RWPE2 (cell line): ENCODE results near the gene TMEM163.

Experiments used
- ATAC-seq: fragments of 200-7000 bp; cut with Tn5 transposase; 3 replicates; pipeline ENCODE4 v1.9.1; 2021; ENCODE audit warnings: low read depth
- DNase-seq: peaks from one replicate; pipeline ENCODE4 v3.0.0-alpha.2; 2020; ENCODE audit warnings: low spot score
- H3K27ac ChIP-seq: fragments of 450-650 bp; 2 replicates; pipeline ENCODE4 v1.5.1; 2017; ENCODE audit warnings: mild to moderate bottlenecking; ENCODE audit not compliant: poor library complexity, severe bottlenecking
- H3K27me3 ChIP-seq: fragments of 250-450 bp; sonication (Bioruptor Pico); 2 replicates; pipeline ENCODE4 v1.5.1; 2021; ENCODE audit warnings: mild to moderate bottlenecking, moderate library complexity; ENCODE audit not compliant: insufficient read depth, poor library complexity, severe bottlenecking
- H3K36me3 ChIP-seq: fragments of 250-450 bp; sonication (Bioruptor Pico); 2 replicates; pipeline ENCODE4 v1.5.1; 2020; ENCODE audit warnings: low read depth, mild to moderate bottlenecking, moderate library complexity
- H3K4me1 ChIP-seq: fragments of 250-450 bp; sonication (Bioruptor Pico); 2 replicates; pipeline ENCODE4 v1.5.1; 2021; ENCODE audit warnings: mild to moderate bottlenecking, moderate library complexity; ENCODE audit not compliant: insufficient read depth, poor library complexity, severe bottlenecking
- H3K4me3 ChIP-seq: fragments of 250-450 bp; sonication (Bioruptor Pico); 2 replicates; pipeline ENCODE4 v1.5.1; 2021; ENCODE audit warnings: mild to moderate bottlenecking, moderate library complexity; ENCODE audit not compliant: severe bottlenecking
- H3K9me3 ChIP-seq: fragments of 250-450 bp; sonication (Bioruptor Pico); 2 replicates; pipeline ENCODE4 v1.5.1; 2021; ENCODE audit warnings: mild to moderate bottlenecking, moderate library complexity; ENCODE audit not compliant: severe bottlenecking
- TF ChIP-seq, protein P1 (sequence below): fragments of 450-650 bp; IDR thresholded peaks from one replicate; pipeline ENCODE4 v1.5.1; 2017; ENCODE audit warnings: mild to moderate bottlenecking, moderate library complexity; ENCODE audit not compliant: poor library complexity, severe bottlenecking

Gene TMEM163

DNA sequence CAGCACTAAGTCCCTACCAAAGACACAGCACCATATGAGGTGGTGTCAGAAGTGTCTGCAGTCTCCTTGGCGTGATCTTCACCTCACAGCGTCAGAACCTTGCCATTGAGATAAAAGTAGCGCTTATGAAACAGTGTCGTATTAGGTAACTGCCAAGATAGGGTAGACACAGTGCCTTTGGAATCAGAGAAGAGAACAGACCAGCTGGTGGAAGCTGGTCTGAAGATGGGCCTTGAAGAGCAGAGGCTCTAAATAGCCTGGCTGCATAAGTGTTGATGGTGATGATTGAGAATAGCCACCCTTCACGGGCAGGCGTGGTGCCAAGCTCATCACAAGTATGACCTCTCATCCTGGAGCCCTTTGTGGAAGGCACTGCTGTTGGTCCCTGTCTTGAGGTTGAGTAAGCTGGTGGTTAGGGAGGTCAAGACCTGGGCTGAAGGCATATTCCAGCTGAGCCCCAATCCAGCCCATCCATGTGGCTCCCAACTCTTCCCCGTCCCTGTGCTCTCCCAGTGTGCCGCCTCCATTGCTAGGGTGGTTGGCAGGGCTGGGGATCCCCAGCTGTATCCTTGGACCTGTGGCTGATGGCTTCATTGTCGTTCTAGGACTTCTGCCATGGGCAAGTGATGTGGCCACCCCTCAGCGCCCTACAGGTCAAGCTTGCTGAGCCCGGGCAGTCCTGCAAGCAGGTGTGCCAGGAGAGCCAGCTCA, 277.5 kb downstream of the TMEM163 start:
- H3K27me3 ChIP-seq: no peaks in the 10 kb centered on the region
- TF ChIP-seq, protein P1, sequence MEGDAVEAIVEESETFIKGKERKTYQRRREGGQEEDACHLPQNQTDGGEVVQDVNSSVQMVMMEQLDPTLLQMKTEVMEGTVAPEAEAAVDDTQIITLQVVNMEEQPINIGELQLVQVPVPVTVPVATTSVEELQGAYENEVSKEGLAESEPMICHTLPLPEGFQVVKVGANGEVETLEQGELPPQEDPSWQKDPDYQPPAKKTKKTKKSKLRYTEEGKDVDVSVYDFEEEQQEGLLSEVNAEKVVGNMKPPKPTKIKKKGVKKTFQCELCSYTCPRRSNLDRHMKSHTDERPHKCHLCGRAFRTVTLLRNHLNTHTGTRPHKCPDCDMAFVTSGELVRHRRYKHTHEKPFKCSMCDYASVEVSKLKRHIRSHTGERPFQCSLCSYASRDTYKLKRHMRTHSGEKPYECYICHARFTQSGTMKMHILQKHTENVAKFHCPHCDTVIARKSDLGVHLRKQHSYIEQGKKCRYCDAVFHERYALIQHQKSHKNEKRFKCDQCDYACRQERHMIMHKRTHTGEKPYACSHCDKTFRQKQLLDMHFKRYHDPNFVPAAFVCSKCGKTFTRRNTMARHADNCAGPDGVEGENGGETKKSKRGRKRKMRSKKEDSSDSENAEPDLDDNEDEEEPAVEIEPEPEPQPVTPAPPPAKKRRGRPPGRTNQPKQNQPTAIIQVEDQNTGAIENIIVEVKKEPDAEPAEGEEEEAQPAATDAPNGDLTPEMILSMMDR: no peak
- DNase-seq: no peak
- no peak overlapping the region for H3K4me3 ChIP-seq
- H3K9me3 ChIP-seq: no peaks in the 10 kb centered on the region
- no peaks in the 10 kb centered on the region for H3K36me3 ChIP-seq
- H3K4me1 ChIP-seq: peaks cover 9% of the 10 kb centered on the region
- H3K27ac ChIP-seq: no peak overlapping the region
- no peak for ATAC-seq

DNA sequence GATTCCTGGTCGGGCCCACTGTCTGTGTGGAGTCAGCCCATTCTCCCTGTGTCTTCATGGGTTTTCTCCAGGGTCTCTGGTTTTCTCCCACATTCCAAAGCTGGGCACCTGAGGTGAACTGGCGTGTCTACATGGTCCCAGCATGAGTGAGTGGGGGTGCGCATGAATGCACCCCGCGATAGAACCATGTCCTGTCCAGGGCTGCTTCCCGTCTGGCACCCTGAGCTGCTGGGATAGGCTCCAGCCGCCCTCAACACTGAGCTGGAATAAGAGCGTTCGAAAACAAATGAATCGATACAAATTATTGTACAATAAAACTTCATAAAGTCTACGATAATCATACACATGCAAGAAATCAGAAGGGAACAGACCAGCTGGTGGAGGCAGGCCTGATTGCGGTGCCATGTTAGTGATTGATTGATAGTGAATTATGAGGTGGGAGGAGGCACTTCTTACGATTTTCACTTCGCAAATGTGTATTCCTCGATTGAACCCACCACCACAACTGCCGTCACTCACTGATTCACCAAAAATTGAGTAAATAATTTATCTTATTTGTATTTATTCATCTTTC, 278.4 kb downstream of the TMEM163 start:
- no peak for ATAC-seq
- TF ChIP-seq, protein P1: no peak
- H3K36me3 ChIP-seq: no peaks in the 10 kb centered on the region
- H3K27me3 ChIP-seq: no peaks in the 10 kb centered on the region
- H3K4me1 ChIP-seq: peaks cover under 1% of the 10 kb centered on the region
- no peak for DNase-seq
- H3K9me3 ChIP-seq: no peaks in the 10 kb centered on the region
- H3K4me3 ChIP-seq: no peak overlapping the region
- no peak overlapping the region for H3K27ac ChIP-seq

DNA sequence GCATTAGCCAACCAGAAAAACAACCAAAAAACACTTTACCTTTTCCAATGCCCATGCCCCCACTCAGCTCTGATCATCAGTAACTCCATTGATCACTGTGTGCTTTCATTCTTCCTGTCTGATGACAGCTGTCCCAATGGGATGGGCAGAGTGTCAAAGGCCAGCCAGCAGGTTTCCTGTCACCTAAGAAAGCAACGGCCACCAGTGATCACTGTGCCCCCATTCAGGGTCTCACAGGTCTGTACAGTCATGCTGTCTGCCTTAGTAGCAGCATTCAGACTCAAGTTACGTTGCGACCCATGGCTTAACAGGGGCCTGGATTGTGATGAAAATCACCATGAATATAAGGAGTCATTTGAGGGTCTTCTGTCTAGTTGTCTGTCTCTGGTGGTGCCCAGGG, 280.4 kb downstream of the TMEM163 start:
- Histone ChIP-seq H3K36me3 (no peaks in the 10 kb centered on the region), H3K4me3 (no peak overlapping the region), H3K9me3 (no peaks in the 10 kb centered on the region), H3K27ac (no peak overlapping the region), H3K4me1 (no peaks in the 10 kb centered on the region), H3K27me3 (no peaks in the 10 kb centered on the region)
- DNase-seq: no peak
- ATAC-seq: no peak
- TF ChIP-seq, protein P1: no peak

DNA sequence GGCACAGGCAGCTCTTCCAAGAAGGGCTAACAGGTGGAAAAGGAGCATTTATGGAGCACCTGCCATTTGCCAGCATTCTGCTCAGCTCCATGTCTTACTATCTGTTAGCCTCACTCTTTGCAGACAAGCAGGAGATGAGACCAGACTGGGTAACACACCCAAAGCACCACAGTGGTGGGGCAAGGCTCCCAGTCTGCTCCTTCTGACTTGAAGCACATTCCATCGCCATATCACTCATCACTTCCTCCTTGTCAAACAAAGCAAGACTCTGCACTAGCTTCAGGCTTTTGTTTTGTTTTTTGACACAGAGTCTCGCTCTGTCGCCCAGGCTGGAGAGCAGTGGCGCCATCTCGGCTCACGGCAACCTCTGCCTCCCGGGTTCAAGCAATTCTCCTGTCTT, 282.1 kb downstream of the TMEM163 start:
- H3K4me1 ChIP-seq: peaks cover 11% of the 10 kb centered on the region
- no peak overlapping the region for H3K27ac ChIP-seq
- no peaks in the 10 kb centered on the region for H3K36me3 ChIP-seq
- H3K27me3 ChIP-seq: no peaks in the 10 kb centered on the region
- TF ChIP-seq, protein P1: no peak
- H3K9me3 ChIP-seq: no peaks in the 10 kb centered on the region
- ATAC-seq (no peak), DNase-seq (no peak)
- no peak overlapping the region for H3K4me3 ChIP-seq

DNA sequence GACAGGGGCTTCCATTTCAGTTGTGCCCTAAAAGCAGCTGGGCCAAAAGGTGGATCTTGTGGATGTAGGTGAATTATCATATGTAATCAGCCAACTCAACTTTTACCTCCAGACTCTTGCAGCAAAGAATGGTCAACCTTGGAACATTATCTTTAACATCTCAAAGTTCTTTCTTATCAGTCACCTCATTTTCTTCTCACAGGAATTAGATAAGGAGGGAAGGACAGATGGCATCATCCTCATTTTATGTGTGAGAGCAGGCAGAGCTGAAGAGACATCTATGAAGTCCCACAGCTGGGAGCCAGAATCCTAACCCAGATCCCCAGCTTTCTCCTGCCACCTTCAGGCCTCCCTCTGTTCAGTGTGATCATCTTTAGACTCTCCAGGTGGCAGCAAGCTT, 282.9 kb downstream of the TMEM163 start:
- Histone ChIP-seq H3K36me3 (no peaks in the 10 kb centered on the region), H3K27ac (no peak overlapping the region), H3K4me3 (no peak overlapping the region), H3K27me3 (no peaks in the 10 kb centered on the region), H3K9me3 (no peaks in the 10 kb centered on the region), H3K4me1 (peaks cover 11% of the 10 kb centered on the region)
- ATAC-seq (no peak), DNase-seq (no peak)
- TF ChIP-seq, protein P1: no peak
